Fibroblast of villous mesenchyme (primary cell): ENCODE data around the gene GART. TPM values are rescaled to one million over a fixed set of nuclear protein-coding genes. Genes with fewer than 3 reads are reported as not detected.
"Not testable (repeated sequence)": the region's sequence is repeated elsewhere in the genome, so short reads cannot be mapped to it uniquely, and the experiment has no call there.

Experiments used
- DNase-seq: peaks from one replicate; pipeline ENCODE4 v3.0.0-alpha.2; 2010; ENCODE audit warnings: low read depth
- H3K4me3 ChIP-seq: 2 replicates; pipeline ENCODE4 v1.5.1; 2011; ENCODE audit warnings: low read depth, mild to moderate bottlenecking, low read length
- CTCF ChIP-seq: IDR thresholded peaks from 2 replicates; pipeline ENCODE4 v1.5.1; 2012; ENCODE audit warnings: low read depth, mild to moderate bottlenecking, low read length; ENCODE audit not compliant: insufficient read depth
- total RNA-seq: library from RNA; depleted of rRNA; stranded (reverse); fragments of >200 nt; gene quantifications from 2 replicates; pipeline ENCODE4 v1.2.3, GENCODE V29; 2012

The GART gene
- total RNA-seq, 1 donor, result 109 TPM

- DNase-seq, result peak; percentile 29
- no peak for TF ChIP-seq CTCF
- no peak overlapping the region for H3K4me3 ChIP-seq
Observed at GRCh38 chr21:33578214-33578613, 36.3 kb upstream of the GART start.

GRCh38 chr21:33576741-33577141, 34.8 kb upstream of the GART start:
- H3K4me3 ChIP-seq, result not testable (repeated sequence)
- DNase-seq, result peak; percentile 34

- no peak overlapping the region for H3K4me3 ChIP-seq
- no peak for TF ChIP-seq CTCF
- DNase-seq, result peak; percentile 30
Observed at GRCh38 chr21:33572350-33572749, 30.4 kb upstream of the GART start.

- no peak for DNase-seq
- no peak for TF ChIP-seq CTCF
- H3K4me3 ChIP-seq, result no peak overlapping the region
Observed at GRCh38 chr21:33569991-33570390, 28.1 kb upstream of the GART start.

- TF ChIP-seq CTCF, result no peak
- DNase-seq, result no peak
- H3K4me3 ChIP-seq, result no peak overlapping the region
Observed at GRCh38 chr21:33568448-33568847, 26.5 kb upstream of the GART start.

- no peak for DNase-seq
- TF ChIP-seq CTCF, result no peak
- no peak overlapping the region for H3K4me3 ChIP-seq
Observed at GRCh38 chr21:33567914-33568313, 26.0 kb upstream of the GART start.

GRCh38 chr21:33566514-33566913, 24.6 kb upstream of the GART start:
- no peak for TF ChIP-seq CTCF
- DNase-seq, result no peak
- H3K4me3 ChIP-seq, result no peak overlapping the region
